ENCODE results near the gene RBM20.

RBM20 gene

DNA sequence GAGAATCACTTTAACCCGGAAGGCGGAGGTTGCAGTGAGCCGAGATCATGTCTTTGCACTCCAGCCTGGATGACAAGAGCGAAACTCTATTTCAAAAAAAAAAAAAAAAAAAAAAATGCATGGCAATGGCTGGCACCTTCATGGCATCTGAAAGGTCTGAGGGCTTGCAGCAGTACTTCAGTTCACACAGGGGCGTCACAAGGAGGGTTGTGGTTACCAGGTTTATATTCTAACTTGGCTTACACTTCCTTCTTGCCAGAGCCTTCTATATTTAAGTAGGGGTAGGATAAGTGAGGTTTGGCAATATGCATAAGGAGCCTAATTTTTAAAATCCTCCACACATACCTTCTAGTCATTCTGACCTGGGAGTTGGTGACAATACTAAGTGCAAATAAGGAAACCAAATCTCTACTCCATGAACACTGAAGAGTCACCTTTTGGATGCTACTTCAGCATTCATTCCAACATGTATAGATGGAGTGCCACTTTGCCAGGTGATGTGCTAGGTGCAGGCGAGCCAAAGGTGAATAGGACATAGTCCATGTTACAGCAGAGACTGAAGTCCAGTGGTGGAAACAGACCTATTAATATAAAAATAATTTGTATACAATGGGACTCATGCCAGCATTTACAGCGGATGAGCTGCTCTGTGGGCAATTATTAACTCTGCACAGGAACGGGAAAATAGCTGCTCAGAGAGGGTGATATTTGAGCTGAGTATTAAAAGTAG, 169.8 kb downstream of the RBM20 start:
- no peak for DNase-seq

DNA sequence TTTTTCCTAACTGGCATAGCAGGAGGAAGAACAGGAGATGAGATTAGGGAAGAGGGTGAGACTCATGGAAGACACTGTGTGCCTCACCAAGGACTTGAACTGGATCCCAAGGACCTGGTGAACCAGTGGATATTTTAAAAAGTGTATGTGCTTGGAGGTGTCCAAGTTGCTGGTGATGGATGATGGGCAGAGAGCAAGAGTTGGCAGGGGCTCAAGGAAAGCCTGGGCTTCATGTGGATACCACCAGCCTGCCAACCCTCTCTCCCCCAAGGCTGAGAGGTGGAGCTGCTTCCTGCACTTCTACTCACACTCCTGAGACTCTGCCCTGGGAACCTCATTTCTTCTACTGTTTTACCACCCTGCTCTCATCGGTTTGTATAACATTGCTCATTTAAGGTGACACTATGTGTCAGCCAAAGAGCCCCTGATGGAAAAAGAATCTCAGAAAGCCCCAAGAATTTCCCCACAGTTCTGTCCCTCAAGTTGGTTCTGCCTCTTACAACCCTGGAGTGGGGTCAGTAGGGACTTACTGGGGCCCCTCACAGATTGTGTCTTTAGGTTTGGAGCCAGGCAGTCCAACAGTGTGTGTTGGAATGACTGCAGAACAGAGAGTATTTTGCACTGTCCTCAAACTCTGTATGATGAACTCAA, 171.3 kb downstream of the RBM20 start:
- DNase-seq: no peak

DNA sequence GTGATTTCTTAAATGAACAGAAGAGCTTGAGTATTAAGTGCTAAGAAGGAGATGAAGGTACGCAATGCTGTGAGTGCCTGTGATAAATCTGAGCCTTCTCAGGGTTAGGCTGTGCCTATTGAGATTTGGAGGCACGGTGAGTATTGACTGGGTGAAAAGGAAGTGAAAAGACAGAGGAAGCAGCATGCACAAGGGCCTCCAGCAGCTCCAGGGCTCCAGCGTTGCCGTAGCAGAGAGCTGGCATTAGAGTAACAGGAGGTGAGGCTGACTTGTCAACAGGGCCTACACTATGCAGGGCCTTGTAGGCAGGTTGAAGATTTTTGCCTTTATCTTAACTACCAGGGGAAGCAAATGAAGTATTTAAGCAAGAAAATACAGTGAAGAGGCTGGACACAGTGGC, 173.5 kb downstream of the RBM20 start:
- DNase-seq: no peak

DNA sequence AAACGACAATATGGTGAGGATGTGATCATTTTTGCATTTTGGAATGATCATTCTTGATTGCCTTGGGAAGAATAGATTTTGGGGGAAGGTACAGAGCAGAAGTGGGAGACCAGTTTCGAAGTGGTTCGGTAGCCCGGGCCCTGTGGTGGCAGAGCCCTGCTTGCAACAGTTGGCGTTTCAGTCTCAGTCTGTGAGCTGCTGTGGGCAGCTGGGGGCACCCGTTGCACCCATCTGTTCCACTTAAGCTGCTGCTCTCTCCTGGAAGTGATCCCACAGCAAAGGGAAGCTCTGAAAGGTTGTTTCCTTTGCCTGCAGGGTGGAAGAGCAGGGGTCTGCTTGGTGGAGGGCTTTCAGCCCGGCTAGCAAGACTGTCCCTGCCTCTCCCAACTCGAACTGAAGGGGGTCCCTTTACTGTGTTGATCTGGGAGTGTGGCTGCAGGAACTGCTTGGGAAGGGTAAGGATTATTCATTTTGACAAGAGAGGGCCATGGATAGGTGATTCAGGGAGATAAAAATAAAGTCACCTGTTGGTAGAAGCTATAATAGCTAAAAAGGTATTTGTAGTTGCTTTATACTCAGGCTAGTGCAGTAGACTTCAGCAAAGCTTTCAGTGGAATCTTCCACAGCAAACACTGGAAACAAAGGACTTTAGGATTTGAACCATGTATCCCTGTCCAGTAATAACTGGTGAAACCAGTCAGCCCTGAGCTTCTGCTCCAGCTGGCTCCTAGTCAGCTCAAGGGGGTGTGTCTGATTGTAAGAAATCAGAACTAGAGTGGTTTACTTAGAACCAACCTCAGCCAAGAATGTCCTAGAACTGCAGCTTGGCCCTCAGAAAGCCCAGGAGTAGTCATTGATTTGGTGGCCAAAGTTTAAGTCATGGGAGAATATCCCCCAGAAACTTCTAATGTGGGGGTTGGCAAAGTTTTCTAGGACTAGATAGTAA, 174.4 kb downstream of the RBM20 start:
- peak; percentile 27 to 71 for DNase-seq

DNA sequence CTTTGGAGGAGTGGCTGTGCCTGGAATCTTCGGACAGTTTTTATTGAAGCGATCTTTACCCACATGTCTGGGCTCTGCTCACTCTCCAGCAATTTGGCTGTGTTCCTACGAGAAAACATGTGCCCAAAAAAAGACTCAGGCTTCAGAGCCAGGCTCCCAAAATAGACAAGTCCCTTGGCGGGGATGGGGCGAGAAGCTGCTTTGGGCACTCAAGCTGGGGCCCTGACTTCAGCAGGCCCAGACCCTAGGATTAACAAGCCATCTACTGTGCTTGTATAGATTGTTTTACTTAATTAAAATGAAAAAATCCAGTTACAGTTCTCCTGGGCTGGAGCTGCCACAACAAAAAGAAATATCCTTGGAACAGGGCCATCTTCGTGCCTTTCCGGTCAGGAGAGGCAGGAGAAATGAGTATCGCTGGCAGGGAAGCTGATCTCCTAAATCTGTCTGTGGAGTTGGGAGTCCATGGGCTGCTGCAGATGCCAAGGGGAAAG, 176.2 kb downstream of the RBM20 start:
- DNase-seq: no peak

DNA sequence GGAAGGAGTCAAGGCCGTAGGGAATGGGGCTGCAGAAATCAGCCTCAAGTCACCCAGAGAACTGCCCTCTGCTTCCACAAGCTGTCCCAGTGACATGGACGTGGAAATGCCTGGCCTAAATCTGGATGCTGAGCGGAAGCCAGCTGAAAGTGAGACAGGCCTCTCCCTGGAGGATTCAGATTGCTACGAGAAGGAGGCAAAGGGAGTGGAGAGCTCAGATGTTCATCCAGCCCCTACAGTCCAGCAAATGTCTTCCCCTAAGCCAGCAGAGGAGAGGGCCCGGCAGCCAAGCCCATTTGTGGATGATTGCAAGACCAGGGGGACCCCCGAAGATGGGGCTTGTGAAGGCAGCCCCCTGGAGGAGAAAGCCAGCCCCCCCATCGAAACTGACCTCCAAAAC, 177.4 kb downstream of the RBM20 start:
- no peak for DNase-seq

DNA sequence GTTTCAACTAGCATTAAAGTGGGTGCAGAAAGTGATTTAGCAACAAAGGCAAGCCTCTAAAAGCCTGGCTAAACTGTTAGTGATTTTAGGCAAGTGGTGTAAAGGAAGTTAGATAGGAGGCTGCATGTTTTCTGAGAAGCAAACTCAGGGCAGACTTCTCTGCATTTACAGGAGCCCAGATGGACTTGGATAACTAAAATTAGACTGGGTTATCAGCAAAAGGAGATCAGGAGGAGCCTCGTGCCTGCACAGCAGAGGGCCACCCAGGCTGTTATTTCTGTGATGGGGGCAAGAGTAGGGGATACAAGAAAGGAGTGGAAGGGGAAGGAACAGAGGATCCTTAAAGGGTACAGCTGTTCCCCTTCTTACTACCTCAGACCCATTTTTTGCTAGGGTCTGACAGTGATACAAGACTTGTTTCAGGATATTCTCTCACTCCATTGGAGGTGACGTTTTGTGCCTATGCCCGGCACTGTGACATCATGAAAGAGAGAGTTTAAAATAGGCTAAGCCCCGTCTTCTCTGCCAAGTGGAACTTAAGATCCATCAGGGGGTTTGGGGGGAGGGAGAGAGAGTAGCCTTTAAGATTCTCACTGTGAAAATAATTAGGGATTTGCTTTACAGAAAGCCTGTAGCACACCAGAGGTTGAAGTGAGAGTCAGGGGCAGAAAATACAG, 178.0 kb downstream of the RBM20 start:
- DNase-seq: no peak

DNA sequence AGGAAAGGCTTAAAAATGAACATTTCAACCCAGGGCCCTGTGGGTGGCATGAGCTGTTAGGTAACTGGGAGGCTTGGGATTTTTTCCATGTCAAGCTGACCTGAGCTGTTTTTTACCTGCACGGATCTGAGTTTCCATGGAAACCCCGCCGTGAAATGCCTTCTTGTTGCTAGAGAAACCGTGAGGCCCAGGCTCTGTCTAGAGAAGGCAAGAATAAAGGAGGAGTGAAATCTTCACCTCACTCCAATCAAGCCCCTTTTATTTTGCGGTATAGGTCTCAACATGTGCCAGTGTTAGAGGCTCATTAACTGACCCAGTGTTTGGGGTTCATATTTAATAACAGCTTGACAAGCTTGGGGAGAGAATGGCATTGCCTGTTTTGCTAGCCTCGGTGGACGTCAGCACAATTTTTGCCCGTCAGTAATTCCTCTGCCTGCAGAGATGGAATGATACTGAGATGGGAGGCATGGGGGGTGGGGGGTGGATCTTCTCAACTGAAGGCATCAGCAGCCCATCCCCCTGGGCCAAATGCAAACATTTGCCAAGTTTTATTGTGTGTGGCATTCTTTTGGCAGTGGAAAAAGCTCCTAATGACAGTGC, 178.7 kb downstream of the RBM20 start:
- DNase-seq: no peak

DNA sequence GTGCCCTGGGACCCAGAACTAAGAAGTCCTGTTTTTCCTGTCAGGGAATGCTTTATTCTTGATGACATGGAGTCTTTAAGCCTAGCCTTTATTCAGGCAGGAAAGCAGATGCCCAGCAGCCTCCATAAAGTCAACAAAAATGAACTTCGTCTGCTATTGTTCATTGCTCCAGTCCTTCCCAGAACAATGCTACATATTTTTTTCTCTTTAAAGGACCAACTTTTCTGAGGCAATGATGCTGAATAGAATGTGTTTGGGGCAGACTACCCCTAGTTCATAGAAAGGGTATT, 180.0 kb downstream of the RBM20 start:
- DNase-seq: no peak

DNA sequence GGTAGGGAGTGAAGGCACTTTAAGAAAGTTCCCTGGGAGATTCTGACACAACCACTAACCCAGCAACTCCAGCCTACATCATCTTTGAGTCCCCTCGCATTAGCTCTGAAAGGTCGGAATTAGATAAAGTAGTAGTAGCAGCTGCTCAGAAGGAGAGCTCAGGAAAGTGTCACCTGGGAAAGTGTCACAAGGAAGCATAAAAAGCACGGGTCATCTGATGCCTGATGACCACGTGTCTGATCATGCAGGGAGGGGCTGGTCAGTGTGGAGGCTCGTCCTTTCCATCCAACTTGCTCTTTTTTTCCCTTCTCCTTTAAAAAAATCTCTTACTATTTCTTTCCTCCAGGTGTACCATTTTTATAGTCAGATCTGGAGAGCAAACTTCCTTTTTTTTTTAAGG, 180.5 kb downstream of the RBM20 start:
- no peak for DNase-seq

DNA sequence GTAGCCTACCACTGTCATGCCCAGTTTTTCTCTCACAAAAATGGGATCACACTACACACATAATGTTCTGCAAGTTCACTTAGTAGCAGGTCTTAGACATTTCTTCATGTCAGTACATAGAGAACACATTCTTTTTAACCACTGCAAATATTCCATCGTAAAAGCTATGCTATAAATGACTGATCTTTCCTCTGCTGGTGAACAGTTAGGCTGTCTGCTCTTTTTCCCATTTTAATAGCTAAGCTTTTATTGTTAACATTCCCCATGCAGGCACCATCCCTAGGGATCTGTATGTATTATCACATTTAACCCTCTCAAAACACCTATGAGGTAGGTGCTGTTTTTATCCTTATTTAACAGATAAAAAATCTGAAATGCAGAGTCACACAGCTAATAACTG, 181.4 kb downstream of the RBM20 start:
- DNase-seq: no peak

DNA sequence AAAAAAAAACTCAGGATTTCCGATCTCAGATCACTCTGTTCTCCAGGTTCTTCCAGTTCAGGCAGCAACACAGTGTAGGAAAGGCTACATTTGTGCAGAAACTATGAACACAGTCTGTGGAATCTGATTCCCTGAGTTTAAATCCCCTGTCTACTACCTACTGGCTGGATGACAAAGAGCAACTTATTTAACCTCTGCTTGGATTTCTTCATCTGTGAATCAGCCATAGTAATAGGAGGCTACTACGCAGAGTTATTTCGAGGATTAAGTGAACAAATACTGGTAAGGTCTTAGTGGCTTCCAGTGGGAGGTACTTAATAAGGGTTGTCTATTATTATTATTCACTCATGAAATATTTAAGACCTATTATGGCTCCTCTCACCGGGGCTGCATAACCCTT, 183.3 kb downstream of the RBM20 start:
- DNase-seq: no peak

DNA sequence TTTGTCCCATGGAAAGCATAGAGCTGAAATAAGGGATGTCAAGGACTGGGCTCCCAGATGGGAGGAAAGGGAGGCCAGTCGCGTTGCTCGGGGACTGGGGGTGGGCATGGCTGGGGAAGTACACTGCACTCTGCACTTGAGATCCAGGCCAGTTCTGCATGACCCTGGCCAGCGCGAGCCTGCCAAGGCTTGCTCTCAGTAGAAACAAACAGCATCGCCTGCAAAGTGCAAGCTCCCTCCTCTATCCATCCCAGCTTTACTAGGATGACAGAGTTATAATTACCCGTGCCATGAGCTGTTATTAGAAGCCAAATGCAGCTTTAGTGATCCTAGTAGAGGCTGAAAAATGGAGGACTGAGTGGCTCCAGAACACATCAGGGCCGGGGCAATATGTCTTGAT, 183.7 kb downstream of the RBM20 start:
- DNase-seq: no peak

DNA sequence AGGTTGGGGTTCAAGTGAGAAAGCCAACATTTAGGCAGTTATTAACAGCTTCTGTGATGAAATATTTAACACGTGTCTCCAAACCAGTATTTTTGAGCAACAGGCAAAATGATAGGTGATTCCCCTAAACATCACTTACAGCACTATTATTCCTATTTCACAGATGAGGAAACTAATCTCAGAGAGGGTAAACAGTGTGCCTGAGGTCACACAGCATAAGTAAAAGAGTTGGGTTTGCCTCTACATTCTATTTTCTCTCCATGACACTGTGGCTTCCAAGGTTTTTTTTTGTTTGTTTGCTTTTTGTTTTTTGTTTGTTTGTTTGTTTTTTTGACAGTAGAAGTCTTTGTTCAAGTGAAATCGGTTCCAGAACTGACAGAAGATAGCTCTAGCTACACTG, 184.4 kb downstream of the RBM20 start:
- no peak for DNase-seq

DNA sequence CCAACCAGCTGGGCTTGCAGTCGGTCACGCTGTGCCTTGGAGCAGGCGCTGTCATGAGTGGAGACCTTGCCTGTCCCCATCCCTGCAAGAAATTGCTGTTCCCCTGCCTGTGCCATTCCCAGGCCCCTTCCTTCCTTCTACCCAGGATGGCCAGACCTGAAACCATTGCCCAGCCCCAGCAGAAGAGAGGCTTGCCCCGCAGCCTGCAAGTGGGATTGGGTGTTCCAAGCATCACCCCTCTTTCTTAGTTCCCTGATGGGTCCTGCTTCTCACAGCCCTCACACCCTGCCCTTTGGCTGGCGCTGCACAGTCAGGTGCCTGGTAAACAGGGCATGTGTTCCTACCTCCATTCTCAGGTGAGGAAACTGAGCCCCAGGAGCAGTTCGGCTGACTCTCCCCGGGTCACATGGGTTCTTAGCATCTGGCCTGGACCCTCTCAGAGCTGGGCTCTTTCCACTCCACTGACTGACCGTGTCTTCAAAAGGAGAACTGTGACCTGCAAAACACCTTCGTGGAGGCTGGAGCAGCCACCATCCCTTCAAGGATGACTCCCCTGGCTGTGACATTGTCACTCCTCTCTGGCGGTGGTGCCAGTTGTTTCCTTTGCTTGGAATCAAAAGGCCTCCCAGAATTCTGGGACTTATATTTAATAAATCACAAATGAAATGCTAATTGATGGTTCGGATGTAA, 185.7 kb downstream of the RBM20 start:
- DNase-seq: no peak

DNA sequence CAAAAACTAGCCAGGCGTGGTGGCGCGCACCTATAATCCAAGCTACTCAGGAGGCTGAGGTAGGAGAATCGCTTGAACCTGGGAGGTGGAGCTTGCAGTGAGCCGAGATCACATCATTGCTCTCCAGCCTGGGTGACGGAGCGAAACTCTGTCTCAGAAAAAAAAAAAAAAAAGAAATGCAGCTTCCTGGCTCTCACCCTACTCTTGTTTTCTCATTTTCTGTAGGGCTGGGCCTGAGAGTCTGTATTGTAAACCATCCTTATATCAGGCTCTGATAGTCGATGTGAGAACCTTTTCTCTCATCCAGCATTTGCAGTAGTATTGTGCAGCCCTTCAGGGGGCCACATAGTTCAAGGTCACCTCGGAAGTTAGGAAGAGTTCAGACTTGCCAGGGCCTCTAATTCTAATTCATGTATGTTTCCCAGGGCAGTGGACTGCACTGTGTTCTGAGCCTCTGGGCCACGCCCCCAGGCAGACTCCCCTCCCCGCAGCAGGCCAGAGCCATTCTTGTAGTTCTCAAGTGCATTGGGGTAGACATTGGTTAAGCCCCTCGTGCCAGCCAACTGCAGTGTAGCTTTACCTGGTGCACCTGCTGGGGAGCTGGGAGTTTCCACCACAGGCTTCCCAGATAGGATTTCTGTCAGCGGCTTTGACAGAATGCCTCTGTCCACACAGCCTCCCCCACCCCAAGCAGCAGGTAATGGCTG, 189.3 kb downstream of the RBM20 start:
- no peak for DNase-seq

DNA sequence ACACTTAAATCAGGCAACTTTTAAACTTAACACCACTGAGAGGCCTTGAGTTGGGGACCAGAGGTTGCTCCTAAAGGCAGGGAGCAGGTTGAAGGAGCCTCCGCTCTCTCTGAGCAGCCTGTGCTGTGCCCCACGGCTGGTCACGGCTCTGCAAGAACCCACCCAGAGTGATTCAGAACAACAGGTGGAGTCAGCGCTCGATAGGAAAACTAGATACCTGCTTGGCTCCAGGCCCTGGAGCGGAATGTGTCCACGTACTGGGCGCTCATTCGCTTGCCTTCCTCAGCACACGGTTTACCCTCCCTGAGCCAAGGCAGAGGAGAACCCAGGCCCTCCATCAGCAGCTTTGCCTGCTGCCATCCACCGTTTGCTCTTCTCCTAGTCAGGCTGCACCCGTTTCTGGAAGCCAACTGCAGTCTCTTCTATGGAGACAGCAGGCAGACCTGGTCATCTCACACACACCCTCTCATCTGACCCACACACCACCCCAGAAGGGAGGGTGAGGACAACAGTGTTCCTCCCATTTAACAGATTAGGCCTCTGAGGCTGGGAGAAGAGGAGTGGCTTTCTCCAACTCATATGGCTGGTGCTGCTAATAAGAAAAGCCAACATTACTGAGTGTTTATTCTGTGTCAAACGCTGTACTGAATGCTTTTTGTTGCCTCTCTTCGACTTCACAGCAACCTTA, 189.9 kb downstream of the RBM20 start:
- DNase-seq: no peak

DNA sequence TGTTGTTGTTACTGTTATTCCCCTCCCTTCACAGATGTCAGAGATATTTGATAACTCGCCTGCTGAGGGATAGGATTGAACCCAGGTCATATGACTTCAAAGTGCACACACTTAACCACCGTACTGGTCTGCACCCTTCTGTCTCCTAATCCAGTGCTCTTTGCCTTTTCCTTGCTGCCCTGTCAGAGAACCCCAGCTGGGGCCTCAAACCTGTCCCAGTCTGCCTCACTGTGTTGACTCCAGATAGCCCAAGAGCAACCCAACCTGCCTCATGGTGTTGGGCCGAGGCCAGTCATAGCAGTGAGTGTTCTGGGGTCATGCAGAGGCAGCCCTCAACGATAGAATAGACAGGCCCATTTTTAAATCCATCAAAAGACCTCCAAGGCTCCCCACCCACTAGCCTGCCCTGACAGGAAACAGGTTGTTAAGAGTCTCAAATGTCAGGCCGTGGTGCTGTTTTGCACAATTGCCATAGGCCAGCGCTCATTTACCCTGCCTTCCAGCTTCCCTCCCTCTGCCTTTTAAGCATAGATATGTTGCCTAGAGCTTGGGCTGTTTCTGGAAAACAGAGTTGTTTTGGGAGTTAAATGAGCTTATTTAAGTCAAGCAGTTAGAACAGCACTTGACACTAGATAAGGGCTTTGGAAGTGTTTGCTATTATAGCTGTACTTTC, 190.6 kb downstream of the RBM20 start:
- DNase-seq: peak in 1 of 2 experiments; percentile 48

DNA sequence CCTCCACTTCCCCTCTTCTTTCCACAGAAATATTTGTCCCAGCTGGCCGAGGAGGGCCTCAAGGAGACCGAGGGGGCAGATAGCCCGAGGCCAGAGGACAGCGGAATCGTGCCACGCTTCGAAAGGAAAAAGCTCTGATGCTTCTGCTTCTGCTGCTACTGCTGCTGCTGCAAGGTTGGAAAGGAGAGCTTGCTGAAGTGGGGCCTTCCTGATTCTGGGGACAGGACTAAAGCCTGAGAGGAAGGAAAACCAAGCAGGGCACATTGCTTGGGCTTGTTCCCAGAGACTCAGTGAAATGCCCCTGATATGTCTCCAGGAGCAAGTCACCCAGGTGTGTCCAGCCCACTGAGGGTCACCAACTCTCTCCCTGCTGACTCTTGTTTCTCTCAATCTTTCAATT, 191.7 kb downstream of the RBM20 start:
- DNase-seq: no peak

DNA sequence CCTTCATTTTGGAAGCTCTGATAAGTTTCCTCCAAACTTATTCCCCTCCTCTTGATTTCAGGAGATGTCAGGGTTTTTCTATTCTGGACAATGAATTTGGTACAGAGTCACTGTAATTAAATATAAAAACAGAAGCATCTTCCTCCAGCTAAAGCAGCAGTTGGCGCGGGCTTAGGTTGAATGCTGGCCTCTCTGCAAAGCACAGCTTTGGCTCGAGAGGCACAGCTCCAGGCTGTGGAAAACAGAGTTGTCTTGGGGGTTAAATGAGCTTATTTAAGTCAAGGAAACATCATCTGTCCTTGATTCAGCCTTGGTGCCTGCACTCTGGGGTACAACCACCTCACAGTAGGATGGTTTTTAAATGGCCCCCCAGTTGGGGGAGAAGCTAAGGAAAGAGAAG, 192.6 kb downstream of the RBM20 start:
- no peak for DNase-seq
